ENCODE results near the gene CTNNA1. TPM values are rescaled to one million over a fixed set of nuclear protein-coding genes. Genes with fewer than 3 reads are reported as not detected.
"Not testable (repeated sequence)": the region's sequence is repeated elsewhere in the genome, so short reads cannot be mapped to it uniquely, and the experiment has no call there.

The CTNNA1 gene
- total RNA-seq, 1 donor from 2014 or later: 216 TPM

DNA sequence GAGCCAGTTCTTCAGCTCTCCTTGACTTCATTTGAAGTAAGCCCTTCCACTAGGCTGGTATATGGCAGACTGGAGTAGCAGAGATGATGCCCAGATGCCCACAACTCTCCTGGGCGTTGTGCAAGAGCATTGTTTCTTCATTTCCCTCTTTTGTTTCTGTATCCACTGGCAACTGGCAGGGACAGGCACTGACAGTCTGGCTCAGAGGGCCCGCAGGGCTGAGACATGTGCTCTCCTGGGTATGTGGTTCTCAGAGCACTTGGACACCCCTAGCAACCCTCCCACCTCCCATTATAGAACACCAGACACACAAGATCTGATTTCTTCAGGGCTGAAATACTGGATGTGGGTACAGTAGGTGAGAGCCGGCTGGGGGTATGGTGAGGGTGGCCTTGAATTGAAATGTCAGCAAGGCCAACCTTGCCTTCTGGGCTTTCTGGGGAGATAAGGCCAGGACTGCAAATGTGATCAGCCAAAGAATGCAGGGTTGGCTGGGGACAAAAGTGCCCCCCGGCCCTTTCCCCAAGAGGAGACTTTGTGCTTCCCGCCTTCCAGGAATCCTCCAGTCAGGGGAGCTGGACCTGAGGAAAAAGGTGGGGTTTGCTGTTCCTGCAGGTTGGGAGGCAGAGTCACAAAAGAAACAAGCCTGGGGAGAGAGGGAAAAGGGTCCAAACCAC lies 28.6 kb upstream of the CTNNA1 start:
- no peak for DNase-seq

DNA sequence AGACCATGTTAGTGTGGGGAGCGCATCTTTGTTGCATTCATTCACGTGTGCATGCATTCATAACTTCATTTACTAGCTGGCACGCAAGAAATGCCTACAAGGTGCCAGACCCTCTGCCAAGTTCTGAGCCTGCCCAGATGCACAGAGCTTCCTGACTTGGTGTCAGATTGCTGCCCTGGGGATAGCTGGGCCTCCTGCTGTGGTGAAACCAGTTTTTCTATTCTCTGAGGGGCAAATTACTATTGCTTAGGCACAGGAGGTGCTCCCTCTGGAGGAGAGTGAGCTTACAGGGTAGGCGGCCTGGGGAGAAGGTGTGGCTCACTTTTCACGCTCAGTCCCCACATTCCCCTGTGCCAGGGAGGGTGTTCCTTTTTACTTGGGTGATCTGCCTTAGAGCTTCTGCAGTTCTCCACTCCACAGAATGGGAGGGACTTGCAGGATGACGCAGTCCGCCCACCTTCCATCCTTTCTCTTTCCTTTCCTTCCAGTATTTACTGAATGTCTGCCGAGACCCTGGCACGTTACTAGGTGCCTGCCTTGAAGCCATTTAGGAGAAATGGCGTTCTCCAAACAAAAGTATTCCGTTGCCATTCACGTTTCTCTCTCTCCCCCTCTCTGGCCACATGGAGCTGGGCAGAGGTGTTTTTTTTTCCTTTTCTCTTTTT lies 27.9 kb upstream of the CTNNA1 start:
- peak; percentile 54 for DNase-seq

DNA sequence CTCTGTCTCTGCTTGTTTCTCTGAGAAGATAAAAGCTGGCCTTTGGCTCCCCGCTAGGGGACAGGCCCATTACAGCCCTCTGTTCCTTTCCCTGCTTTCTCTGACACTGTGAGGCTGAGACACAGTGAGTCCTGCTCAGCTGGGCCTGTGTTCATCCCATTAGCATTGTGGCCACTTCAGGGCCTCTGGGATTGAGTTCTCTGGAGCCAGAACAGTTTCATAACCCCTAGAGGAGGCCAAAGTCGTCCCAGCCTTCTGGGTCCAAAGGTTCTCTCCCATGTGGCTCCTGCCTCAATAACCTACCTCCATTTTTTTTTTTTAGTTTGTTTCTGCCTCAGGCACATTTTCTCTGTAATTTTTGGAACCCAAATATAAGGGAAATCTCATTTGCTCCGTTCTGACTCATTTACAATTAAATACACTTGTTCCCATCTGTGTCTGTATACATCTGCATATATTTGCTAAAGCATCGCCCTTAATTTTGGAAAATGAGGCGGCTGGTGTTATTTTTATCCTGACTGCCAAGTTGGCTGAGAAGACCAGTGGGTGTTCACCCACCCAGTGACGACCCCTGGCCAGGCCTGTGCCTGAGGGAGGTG lies 27.3 kb upstream of the CTNNA1 start:
- peak; percentile 43 for DNase-seq

DNA sequence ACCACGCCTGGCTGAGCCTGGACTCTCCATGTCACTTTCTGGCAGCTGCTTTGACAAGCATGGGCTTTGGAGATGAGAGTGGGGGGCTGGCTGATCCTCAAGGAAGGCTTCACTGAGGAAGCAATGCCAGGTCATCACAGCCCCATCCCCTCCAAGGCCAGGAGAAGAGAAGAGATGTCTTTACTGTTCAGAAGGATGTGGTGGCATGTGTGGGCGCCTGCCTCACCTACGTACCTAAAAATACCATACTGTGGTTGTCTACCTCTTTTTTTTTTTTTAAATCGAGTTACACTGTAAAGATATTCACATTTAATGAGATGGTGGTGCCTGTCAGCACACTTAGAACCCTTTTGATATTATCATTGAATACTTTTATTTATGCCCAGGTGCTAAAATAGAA lies 26.4 kb upstream of the CTNNA1 start:
- no peak for DNase-seq

DNA sequence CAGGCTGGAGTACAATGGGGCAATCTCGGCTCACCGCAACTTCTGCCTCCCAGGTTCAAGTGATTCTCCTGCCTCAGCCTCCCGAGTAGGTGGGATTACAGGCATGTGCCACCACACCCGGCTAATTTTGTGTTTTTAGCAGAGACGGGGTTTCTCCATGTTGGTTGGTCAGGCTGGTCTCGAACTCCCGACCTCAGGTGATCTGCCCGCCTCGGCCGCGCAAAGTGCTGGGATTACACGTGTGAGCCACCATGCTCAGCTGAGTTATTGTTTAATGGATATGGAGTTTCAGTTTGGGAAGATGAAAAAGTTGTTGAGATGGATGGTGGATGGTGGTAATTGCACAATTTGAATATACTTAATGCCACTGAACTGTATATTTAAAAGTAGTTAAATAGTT lies 22.7 kb upstream of the CTNNA1 start:
- DNase-seq: not testable (repeated sequence)

DNA sequence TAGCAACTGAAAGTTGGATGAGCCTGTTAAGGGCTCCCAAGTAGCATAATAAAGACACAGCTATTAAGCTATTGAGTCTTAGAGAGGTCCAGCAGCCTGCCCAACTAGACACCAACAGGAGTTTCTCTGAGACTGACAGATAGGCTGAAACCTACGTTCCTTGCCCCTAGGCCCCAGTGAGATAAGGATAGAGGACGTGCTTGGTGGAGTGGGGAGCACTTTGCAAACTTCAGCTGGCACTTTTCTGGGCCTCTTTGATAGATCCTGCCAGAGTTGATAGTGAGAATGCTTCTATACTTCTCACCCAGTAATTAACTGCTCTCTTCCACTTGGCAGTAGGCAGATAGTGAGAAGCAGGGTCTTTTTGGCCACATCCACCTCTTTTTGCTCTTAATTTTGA lies 20.8 kb upstream of the CTNNA1 start:
- DNase-seq: no peak

DNA sequence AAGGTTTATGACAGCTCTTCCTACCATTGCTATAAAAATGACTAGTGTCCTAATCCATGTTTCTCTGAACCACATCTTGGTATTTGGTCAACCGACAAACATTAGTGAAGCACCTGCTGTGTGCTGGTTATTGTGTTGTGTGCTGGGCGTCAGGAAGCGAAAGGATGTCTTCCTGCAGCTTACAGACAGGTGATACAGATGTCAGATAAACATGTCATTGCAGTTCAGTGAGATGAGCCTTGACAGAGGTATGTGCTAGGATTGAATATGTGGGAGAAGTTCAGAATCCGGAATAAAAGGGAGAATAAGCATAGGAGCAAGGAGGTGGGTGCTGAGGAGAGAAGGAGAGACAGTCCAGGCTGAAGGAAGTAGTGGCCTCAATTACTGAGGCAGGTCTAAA lies 20.3 kb upstream of the CTNNA1 start:
- no peak for DNase-seq

DNA sequence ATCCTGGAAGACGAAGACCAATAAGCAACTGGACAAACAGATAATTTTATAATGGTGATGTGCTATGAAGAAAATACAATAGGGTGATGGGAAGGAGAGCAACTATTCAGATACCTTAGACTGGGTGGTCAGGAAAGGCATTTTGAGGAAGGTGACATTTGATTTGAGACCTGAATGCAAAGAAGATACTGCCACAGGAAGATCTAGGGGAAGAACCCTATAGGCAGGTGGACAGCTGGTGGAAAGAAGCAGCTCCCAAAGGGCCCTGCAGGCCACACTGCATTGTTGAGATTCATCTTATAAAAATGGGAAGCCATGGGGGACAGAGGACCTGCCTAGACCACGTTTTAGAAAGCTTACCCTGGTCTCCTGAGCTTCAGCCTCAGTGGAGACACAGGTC lies 19.7 kb upstream of the CTNNA1 start:
- DNase-seq: no peak

DNA sequence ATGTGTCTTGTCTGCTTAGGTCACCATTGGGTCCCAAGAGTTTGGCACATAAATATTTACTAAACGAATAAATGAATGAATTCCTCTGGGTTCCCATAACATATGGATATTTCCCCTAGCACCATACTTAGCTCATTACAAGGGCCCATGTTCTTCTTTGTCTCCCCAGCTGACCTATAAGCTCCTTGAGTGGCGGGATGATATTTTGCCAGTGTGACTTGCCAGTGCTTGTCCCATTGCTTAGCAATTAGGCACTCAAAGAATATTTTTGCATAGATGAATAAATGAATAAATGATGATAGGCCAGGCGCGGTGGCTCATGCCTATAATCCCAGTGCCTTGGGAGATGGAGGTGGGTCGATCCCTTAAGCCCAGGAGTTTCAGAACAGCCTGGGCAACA lies 16.9 kb upstream of the CTNNA1 start:
- DNase-seq: no peak

DNA sequence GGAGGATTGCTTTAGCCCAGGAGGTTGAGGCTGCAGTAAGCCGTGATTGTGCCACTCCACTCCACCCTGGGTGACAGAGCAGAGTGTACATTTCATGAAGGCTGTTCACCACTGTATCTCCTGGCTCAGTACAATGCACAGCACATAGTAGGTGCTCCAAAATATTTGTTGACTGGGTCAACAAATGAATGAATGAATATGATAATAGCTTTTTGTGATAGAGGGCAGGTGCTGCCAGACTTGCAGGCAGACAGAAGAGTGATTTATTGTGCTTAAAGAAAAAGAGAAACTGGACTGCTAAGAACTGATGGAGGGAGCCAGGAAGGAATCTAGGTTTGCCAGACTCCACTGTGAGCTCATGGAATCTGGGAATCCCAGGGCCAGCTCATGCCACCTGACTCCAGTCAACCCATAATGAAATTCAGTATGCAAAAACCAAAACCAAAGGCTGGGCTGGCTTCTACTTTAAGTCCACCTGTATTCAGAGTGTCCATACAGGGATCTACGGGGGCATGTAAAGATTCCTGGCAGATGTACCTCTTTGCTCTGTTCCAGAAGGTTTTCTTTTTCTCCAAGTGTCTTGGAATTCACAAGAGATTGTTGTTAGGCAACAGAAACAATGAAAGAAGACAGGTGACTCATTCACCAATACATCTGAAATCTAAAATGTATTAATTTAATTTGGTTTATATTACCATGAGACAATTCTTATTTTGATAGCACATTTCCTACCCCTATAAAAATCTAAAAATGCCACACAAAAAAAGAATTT lies 15.5 kb upstream of the CTNNA1 start:
- no peak for DNase-seq

DNA sequence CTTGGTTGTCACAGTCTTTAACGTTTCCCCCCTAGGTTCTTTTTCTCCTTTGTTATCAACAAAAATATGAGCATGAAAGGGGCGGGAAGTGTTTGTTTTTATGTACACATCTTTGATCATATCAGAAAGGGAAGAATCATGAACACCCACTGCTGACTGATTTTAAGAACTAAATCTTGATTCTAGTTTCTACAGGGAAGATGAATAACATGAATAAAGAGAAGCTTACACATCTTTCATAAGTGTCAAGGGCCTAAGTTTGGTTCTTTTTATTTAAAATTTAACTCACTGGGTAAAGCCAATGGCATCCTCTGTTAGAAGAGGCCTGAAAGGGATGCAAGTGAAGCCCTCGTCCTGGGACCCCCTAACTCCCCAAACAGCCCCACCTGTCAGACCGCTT lies 14.8 kb upstream of the CTNNA1 start:
- DNase-seq: no peak

DNA sequence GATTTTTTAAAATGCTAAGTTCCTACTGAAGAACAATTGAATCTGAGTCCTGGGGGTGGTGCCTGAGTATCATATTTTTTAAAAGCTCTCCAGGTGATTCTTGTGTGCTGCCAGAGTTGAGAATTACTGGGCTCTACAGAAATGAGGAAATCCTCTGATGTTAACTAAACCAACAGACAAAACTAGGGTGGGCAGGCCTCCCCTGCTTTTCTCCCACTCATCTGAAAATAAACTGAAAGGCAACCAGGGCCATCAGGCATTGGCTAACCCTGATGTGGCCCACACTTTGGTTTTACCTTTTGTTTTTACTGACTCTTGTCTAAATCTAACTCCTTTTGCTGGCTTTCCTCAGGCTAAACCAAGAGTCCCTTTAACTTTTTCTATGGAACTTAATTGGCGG lies 13.3 kb upstream of the CTNNA1 start:
- no peak for DNase-seq

DNA sequence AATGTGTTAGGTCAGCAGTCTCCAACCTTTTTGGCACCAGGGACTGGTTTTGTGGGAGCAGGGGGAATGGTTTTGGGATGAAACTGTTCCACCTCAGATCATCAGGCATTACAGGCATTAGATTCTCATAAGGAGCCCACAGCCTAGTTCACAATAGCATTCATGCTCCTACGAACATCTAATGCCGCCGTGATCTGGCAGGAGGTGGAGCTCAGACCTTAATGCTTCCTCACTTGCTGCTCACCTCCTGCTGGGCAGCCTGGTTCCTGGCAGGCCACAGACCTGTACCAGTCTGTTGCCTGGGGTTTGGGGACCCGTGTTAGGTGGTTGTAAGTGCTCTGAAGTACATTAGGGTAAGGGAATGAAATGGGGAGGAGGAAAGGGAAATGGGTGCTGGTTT lies 9.7 kb upstream of the CTNNA1 start:
- no peak for DNase-seq

DNA sequence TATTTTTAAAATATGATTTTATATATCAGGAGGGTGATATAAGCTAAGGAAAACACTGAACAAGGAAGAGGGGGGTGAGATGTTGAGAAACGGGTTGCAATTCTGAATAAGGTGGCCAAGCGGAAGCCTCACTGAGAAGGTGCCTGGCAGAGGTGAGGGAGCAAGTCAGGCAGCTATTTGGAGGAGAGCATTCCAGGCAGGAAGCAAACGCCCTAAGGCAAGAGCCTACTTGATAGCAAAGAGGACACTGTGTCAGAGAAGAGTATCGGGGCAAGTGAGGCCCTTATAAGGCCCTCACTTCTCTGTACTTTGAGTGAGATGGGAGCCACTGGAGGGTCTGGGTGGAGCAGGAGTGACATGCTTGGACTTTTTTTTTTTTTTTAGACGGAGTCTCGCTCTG lies 8.0 kb upstream of the CTNNA1 start:
- no peak for DNase-seq

DNA sequence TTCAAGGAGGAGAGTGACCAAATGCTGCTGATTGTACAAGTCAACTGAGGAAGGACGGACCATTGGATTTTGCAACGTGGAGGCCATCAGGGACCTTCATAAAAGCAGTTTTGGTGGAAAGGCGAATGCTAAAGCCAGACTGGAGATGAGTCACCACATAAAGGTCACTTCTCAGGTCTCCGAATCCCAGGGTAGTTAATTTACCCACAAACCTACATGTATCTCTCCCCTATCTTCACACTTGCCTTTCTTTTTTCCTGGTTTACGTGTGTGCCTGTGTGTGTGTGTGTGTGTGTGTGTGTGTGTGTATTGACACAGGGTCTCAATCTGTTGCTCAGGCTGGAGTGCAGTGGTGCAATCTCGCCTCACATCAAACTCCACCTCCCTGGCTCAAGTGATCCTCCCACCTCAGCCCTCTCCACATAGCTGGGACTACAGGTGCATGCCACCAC lies 4.6 kb upstream of the CTNNA1 start:
- no peak for DNase-seq

DNA sequence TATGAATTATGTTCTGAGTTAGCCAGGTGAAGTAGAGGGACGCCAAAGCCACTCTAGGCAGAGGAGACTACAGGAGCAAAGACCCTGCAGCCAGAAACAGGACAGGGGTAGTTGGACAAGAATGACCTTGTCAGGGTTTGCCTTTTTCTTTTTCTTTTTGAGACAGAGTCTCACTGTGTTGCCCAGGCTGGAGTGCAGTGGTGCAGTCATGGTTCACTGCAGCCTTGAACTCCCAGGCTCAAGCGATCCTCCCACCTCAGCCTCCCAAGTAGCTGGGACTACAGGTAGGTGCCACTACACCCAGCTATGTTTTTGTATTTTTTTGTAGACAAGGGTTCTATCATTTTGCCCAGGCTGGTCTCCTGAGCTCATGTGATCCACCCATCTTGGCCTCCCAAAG lies 1.9 kb upstream of the CTNNA1 start:
- DNase-seq: not testable (repeated sequence)

DNA sequence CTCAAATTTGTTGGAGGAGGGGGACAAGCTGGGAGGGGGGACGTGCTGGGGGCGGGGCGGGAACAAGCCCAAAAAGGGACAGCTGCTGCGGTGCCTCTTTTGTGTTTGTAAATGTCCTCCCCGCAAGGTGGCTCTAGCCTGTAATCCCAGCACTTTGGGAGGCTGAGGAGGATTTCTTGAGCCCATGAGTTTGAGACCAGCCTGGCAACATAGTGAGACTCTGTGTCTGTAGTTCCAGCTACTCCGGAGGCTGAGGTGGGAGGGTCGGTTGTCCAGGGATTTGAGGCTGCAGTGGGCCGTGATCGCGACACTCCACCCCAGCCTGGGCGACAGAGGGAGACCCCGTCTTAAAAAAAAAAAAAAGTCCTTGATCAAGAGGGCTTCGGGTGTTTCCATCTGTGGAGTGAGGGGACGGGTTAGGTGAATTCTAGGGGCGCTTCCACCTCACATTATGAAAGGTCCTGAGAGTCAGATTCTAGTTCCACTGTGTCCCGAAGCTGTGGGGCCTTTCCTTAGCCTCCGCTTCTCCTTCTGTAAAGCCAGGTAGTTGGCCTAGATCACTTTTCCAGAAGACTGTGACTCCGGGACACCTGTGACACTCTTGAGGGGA lies 779 bp upstream of the CTNNA1 start:
- DNase-seq: no peak

DNA sequence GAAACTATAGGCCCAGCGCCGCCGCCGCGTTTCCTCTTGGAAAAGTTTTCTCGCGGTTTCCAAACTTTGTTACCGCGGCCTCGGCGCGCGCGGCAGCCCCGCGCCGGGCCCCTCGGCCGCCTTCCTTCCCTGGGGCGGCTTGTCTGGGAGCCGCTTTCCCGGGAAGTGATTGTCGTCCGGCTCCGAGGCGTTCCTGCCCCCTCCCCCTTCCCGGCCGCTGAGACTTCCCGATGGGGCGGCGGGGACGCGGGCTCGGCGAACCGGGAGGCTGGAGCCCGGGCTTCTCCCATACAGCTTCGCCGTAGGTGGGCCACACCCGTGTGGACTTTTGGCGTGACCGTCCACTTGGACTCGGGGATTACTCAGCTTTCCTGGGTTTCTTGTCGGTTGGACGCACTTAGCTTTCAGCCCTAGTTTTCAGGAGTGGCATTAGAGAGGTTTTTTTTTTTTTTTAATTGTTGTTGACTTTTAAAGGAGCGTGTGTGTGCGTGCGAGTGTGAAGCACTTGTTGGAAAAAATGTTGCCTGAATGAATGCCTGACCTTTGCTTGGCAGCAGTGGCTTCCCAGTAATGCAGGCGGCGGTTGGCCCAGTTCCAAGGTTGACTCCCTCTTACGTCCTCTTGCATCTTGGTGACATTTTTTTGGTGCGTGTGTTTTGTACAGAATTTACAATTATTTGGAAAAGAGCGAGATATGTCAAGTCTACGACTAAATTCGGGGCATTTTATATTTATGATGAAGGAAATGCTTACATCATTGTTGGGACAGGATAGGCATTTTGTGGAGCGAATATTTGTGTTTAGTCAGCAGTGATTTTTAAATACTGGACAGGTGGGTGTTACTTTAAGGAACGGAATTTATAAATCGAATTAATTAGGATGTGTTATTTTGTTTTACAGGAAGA lies 821 bp downstream of the CTNNA1 start:
- DNase-seq: peak; percentile 24

DNA sequence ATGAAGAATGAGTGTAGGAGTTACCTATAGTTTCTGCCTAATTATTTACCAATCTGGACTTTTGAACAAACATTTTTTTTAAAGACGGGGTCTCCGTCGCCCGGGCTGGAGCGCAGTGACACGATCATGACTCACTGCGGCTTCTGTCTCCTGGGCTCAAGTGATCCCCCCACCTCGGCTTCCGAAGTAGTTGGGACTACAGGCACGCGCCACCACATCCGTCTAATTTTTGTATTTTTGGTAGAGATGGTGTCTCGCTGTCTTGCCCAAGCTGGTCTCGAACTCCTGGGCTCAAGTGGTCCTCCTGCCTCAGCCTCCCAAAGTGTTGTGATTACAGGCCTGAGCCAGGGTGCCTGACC lies 1.5 kb downstream of the CTNNA1 start:
- DNase-seq: no peak

DNA sequence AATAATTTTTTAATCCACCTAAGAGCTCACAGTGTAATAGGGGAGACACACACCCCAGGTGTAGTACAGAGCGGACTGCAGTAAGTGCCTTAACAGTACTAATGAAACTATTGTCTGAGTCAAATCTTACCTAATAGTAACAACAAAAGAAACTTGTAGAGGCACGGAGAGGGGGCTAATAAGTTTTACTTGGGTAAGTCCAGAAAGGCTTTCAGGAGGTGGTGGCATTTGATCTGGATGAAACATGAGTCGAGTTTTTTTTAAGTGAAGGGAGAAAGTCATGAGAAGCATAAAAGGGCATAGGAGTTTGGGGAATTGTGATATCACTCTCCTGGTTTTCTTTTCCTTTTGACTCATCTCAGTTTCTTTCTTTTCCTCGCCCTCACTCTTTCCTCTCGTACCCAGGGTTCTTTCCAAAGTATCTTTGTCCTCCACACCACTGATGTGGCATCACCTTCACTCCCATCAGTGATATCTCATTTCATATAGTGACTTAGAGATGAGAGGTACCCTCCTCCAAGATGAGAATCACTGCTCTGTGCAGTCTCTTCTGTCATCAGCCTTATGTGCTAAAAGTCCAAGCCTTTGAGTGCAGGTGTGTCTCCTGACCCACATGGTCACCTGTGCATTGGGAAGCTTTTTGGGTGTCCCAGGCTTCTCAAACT lies 2.0 kb downstream of the CTNNA1 start:
- no peak for DNase-seq

Measured in occipital lobe (tissue), 2 donors.